Activated effector memory CD4-positive, alpha-beta T cell treated with Interleukin-2 at 50 U/mL for 16 hours (primary cell): ENCODE data around the gene NOL4.

Experiments
- DNase-seq: peaks from one replicate; pipeline ENCODE4 v3.0.0-alpha.2; 2020

The NOL4 gene

GRCh38 chr18:34189656-34190435, 34.9 kb downstream of the NOL4 start:
- DNase-seq = no peak
